ENCODE data around the gene KSR1.
"Not testable (repeated sequence)": the region's sequence is repeated elsewhere in the genome, so short reads cannot be mapped to it uniquely, and the experiment has no call there.

Gene KSR1

DNA sequence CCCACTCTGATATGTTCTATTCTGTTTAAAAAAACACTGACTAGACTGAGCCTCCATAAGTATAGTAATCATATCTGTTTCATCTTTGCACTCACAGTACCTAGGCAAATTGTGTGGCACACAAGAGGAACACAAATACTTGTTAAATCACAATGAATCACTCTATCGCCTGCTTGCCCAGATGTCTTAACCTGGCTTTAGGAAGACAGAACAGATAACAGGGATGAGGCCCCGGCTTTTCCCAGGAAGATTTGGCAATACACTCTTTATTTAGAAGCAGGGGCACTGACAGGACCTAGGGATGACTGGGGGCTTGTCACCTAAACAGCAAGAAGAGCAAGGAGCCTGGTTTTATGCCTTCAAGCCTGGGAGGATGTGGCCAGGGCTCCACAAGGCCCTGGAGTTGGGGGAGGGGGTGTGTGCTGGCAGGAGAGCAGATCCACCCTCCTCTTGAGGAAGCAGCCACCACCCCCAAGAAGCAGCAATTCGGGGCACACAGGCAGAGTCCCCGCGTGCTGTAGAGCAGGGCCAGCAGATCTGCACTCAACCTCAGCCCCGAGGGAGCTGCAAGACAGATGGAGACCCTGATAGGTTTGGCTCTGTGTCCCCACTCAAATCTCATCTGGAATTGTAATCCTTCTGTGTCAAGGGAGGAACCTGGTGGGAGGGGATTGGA is 41.0 kb upstream of the KSR1 start:
- H3K4me3 ChIP-seq, result no peak overlapping the region
- no peaks in the 10 kb centered on the region for H3K9me3 ChIP-seq (ENCODE audit: low read depth, low read length)
- no peak overlapping the region for H3K9ac ChIP-seq (ENCODE audit: insufficient read length)
- H3K36me3 ChIP-seq (ENCODE audit: insufficient read depth, low read length), result no peaks in the 10 kb centered on the region
- DNase-seq (ENCODE audit: low read depth, low spot score), result no peak
- TF ChIP-seq POLR2AphosphoS5 (IDR thresholded peaks at IDR 0.05; ENCODE audit: borderline replicate concordance, low read depth, low read length), result no peak
- TF ChIP-seq EZH2 (IDR thresholded peaks at IDR 0.05), result no peak
- no peak for TF ChIP-seq FOXP2 (optimal IDR thresholded peaks at IDR 0.05; ENCODE audit: control extremely low read depth, extremely low read length, insufficient read depth)
- no peak overlapping the region for H3K27ac ChIP-seq

DNA sequence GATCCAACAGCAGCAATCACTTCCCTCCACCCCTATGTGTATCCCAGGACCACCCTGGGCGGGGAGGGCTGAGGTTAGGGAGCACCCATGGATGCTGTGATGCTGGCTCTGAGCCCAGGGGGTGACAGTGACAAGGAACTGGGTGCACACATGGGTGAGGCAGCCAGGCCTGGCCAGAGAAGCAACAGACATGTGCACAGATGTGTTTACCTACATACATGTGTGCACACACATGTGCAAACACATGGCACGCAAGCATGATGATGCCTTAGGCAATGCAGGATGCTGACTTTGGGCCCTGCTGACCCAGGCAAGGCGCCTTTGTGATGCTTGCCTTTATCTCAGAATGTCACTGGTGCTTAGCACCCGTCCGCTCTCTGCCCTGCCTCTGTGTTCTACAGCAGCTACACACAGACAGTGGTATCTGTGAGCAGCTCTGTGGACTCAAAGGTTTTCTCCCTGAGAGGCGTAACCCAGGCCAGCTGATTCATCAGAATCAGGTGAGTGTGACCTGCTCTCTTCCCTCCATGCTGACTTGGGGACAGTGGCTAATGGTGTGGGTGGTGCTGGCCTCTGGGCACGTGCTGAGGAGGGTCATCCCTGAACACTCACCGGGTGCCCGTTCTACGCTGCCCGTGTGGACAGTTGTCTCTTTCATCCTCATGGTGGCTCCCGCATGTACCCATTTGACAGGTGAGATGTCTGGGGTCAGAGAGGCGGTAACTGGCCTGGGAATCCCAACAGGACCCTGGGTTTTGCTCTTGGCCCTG is 38.5 kb upstream of the KSR1 start:
- TF ChIP-seq POLR2AphosphoS5 (IDR thresholded peaks at IDR 0.05; ENCODE audit: borderline replicate concordance, low read depth, low read length) (no peak), EZH2 (IDR thresholded peaks at IDR 0.05) (no peak), FOXP2 (optimal IDR thresholded peaks at IDR 0.05; ENCODE audit: control extremely low read depth, extremely low read length, insufficient read depth) (no peak)
- Histone ChIP-seq H3K9me3 (ENCODE audit: low read depth, low read length) (no peaks in the 10 kb centered on the region), H3K4me3 (no peak overlapping the region), H3K9ac (ENCODE audit: insufficient read length) (no peak overlapping the region), H3K27ac (no peak overlapping the region), H3K36me3 (ENCODE audit: insufficient read depth, low read length) (no peaks in the 10 kb centered on the region)
- DNase-seq (ENCODE audit: low read depth, low spot score), result no peak

DNA sequence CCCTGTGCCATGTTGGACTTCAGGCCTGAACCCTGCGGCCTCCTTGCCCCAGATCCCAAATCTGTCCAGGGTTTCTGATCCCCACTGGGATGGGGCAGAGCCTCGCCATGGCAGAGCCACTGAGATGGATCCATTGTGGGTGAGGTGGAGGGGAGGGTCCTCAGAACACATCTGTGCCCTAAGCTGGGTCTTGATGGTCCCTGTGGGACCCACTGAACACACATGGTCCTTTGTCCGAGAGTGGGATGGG is 38.0 kb upstream of the KSR1 start:
- no peak overlapping the region for H3K9ac ChIP-seq (ENCODE audit: insufficient read length)
- no peaks in the 10 kb centered on the region for H3K36me3 ChIP-seq (ENCODE audit: insufficient read depth, low read length)
- no peak overlapping the region for H3K4me3 ChIP-seq
- TF ChIP-seq EZH2 (IDR thresholded peaks at IDR 0.05) (no peak), FOXP2 (optimal IDR thresholded peaks at IDR 0.05; ENCODE audit: control extremely low read depth, extremely low read length, insufficient read depth) (no peak), POLR2AphosphoS5 (IDR thresholded peaks at IDR 0.05; ENCODE audit: borderline replicate concordance, low read depth, low read length) (no peak)
- H3K9me3 ChIP-seq (ENCODE audit: low read depth, low read length), result no peaks in the 10 kb centered on the region
- no peak overlapping the region for H3K27ac ChIP-seq
- no peak for DNase-seq (ENCODE audit: low read depth, low spot score)

DNA sequence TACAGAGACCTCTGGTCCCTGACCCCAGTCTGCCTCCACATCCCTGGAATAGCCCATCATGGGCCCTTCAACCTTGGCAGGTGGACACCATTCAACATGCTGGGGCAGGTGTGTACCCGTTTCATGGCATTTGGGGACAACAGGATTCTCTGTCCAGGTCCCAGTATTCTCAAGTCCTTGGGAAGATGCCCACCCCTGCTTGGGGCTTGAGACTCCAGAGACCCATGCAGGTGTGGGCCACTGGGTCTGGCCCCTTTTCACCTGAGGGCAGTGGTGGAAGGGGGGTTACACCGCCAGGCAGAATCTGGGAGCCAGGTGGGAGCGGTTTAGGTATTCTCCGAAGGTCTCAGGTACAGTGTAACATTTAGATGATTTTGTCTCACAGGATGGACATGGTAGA is 37.1 kb upstream of the KSR1 start:
- TF ChIP-seq EZH2 (IDR thresholded peaks at IDR 0.05) (no peak), POLR2AphosphoS5 (IDR thresholded peaks at IDR 0.05; ENCODE audit: borderline replicate concordance, low read depth, low read length) (no peak)
- H3K36me3 ChIP-seq (ENCODE audit: insufficient read depth, low read length), result no peaks in the 10 kb centered on the region
- H3K9me3 ChIP-seq (ENCODE audit: low read depth, low read length), result no peaks in the 10 kb centered on the region
- H3K4me3 ChIP-seq, result no peak overlapping the region
- H3K9ac ChIP-seq (ENCODE audit: insufficient read length), result no peak overlapping the region
- no peak overlapping the region for H3K27ac ChIP-seq
- DNase-seq (ENCODE audit: low read depth, low spot score), result no peak

DNA sequence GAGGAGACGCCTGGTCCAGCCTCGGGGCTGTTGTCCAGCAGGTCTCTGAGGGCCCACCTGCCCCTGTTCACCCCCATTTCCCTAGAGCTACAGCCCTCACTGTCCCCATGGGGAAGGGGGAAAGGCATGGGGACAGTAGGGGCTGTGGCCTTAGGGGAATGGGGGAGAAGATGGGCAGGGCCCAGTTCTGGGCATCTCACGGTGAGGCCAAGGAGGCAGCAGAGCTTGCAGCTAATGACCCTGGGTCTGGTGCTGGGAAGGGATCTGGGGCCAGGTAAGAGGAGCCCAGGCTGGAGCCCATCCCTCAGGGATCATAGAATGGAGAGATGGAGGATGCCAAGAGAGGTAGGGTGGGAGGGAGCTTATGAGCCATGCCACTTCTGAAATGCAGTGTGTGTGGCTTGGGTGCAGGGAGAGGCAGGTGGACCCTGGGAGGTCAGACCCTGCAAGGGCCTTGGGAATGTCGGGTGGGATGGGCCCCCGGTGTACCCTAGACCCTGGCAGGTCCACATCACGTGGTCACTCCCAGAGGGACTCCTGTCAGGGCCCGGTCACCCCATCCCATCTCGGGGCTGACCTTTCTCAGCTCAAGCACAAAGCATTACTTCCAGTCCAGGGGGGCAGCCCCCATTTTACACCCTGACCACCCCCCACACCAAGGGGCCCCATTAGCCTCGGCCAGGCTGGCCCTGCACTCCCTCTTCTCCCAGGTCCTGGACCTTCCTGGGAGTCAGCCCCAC is 35.9 kb upstream of the KSR1 start:
- DNase-seq (ENCODE audit: low read depth, low spot score), result no peak
- Histone ChIP-seq H3K36me3 (ENCODE audit: insufficient read depth, low read length) (no peaks in the 10 kb centered on the region), H3K27ac (no peak overlapping the region), H3K9me3 (ENCODE audit: low read depth, low read length) (no peaks in the 10 kb centered on the region), H3K9ac (ENCODE audit: insufficient read length) (no peak overlapping the region), H3K4me3 (no peak overlapping the region)
- TF ChIP-seq EZH2 (IDR thresholded peaks at IDR 0.05), result no peak
- TF ChIP-seq POLR2AphosphoS5 (IDR thresholded peaks at IDR 0.05; ENCODE audit: borderline replicate concordance, low read depth, low read length), result no peak
- TF ChIP-seq FOXP2 (optimal IDR thresholded peaks at IDR 0.05; ENCODE audit: control extremely low read depth, extremely low read length, insufficient read depth), result no peak

DNA sequence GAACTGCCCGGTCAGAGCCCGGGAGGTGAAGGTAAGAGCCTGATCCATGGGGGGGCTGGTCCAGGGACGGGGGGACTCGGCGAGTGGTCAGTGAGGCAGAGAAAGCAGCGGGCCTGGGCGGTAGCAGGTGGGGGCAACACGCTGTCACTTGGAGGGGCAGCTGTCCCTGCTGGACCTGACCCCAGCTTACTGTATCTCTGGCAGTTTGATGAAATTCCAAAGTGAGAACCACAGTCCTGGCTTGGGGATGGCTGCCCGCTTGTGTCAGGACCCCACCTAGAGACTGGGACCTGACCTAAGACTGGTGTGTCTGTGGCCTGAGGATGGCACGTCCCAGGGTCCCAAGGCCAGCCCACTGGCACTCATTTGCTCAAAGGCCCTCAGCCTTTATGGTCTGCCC is 35.1 kb upstream of the KSR1 start:
- no peak for DNase-seq (ENCODE audit: low read depth, low spot score)
- no peaks in the 10 kb centered on the region for H3K9me3 ChIP-seq (ENCODE audit: low read depth, low read length)
- H3K9ac ChIP-seq (ENCODE audit: insufficient read length), result no peak overlapping the region
- TF ChIP-seq FOXP2 (optimal IDR thresholded peaks at IDR 0.05; ENCODE audit: control extremely low read depth, extremely low read length, insufficient read depth) (no peak), POLR2AphosphoS5 (IDR thresholded peaks at IDR 0.05; ENCODE audit: borderline replicate concordance, low read depth, low read length) (no peak)
- no peak overlapping the region for H3K4me3 ChIP-seq
- no peaks in the 10 kb centered on the region for H3K36me3 ChIP-seq (ENCODE audit: insufficient read depth, low read length)
- no peak overlapping the region for H3K27ac ChIP-seq

DNA sequence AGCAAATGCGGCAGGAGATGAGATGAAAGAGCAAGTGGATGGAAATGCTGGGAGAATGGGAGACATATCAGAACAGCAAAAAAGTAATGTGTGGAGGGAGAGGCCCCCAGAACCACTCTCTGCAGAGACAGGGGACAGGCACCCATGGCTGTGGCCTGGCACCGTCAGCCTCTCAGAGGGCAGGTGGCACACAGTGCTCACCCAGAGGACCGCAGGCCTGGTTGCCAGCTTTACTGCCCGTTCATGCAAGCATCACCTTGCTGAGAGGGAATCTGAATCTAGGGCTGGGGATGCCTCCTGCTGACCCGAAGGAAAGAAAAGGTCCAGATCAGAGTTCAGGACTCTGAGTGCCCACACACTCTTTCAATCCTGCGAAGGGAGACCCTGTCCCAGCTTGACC is 34.6 kb upstream of the KSR1 start:
- not testable (repeated sequence) for H3K4me3 ChIP-seq; H3K9me3 ChIP-seq (ENCODE audit: low read depth, low read length); H3K27ac ChIP-seq; DNase-seq (ENCODE audit: low read depth, low spot score); H3K36me3 ChIP-seq (ENCODE audit: insufficient read depth, low read length); H3K9ac ChIP-seq (ENCODE audit: insufficient read length)

DNA sequence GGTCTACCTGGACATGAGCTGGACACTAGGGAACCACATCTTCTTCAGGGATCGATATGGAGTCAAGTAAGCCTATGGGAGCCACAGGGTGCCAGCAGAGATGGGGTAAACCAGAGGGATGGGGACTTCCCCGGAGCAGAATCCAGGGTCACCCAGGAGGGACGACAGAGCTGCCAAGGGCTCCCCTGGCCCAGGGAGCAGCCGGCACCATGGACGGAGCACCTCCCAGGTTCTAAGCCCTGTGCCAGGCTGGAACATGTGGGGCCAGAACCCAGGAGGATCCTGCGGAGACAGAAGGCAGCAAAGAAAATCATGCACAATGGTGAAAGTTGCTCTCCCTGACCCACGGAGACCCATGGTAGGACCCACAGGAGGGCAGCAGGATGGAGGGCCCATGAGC is 33.6 kb upstream of the KSR1 start:
- Histone ChIP-seq H3K9ac (ENCODE audit: insufficient read length) (no peak overlapping the region), H3K9me3 (ENCODE audit: low read depth, low read length) (no peaks in the 10 kb centered on the region), H3K4me3 (no peak overlapping the region), H3K36me3 (ENCODE audit: insufficient read depth, low read length) (no peaks in the 10 kb centered on the region), H3K27ac (no peak overlapping the region)
- DNase-seq (ENCODE audit: low read depth, low spot score), result no peak
- TF ChIP-seq EZH2 (IDR thresholded peaks at IDR 0.05), result no peak
- TF ChIP-seq FOXP2 (optimal IDR thresholded peaks at IDR 0.05; ENCODE audit: control extremely low read depth, extremely low read length, insufficient read depth), result no peak
- no peak for TF ChIP-seq POLR2AphosphoS5 (IDR thresholded peaks at IDR 0.05; ENCODE audit: borderline replicate concordance, low read depth, low read length)
